ENCODE results near the gene UIMC1. TPM values are rescaled to one million over a fixed set of nuclear protein-coding genes. Genes with fewer than 3 reads are reported as not detected.

The UIMC1 gene
- polyA plus RNA-seq, 1 donor, result 25.4 TPM

- no peak for DNase-seq (ENCODE audit: low read depth)
Observed at GRCh38 chr5:176954050-176954449, 52.5 kb downstream of the UIMC1 start.

GRCh38 chr5:176952531-176953193 lies 53.9 kb downstream of the UIMC1 start:
- DNase-seq (ENCODE audit: low read depth), result no peak

- no peak for DNase-seq (ENCODE audit: low read depth)
Observed at GRCh38 chr5:176948458-176948857, 58.1 kb downstream of the UIMC1 start.

- no peak for DNase-seq (ENCODE audit: low read depth)
Observed at GRCh38 chr5:176947847-176948246, 58.7 kb downstream of the UIMC1 start.

GRCh38 chr5:176944268-176944667 lies 62.3 kb downstream of the UIMC1 start:
- no peak for DNase-seq (ENCODE audit: low read depth)

GRCh38 chr5:176943816-176944215 lies 62.8 kb downstream of the UIMC1 start:
- DNase-seq (ENCODE audit: low read depth), result no peak

- no peak for DNase-seq (ENCODE audit: low read depth)
Observed at GRCh38 chr5:176941951-176942350, 64.6 kb downstream of the UIMC1 start.

GRCh38 chr5:176938472-176938871 lies 68.1 kb downstream of the UIMC1 start:
- DNase-seq (ENCODE audit: low read depth), result no peak

GRCh38 chr5:176935017-176935416 lies 71.6 kb downstream of the UIMC1 start:
- DNase-seq (ENCODE audit: low read depth), result no peak

- DNase-seq (ENCODE audit: low read depth), result no peak
Observed at GRCh38 chr5:176934309-176934930, 72.2 kb downstream of the UIMC1 start.

GRCh38 chr5:176929654-176930053 lies 76.9 kb downstream of the UIMC1 start:
- no peak for DNase-seq (ENCODE audit: low read depth)

GRCh38 chr5:176927562-176927961 lies 79.0 kb downstream of the UIMC1 start:
- DNase-seq (ENCODE audit: low read depth), result no peak

- DNase-seq (ENCODE audit: low read depth), result no peak
Observed at GRCh38 chr5:176922817-176923216, 83.8 kb downstream of the UIMC1 start.

- no peak for DNase-seq (ENCODE audit: low read depth)
Observed at GRCh38 chr5:176921714-176922113, 84.9 kb downstream of the UIMC1 start.

GRCh38 chr5:176918613-176919012 lies 88.0 kb downstream of the UIMC1 start:
- DNase-seq (ENCODE audit: low read depth), result no peak

- DNase-seq (ENCODE audit: low read depth), result no peak
Observed at GRCh38 chr5:176916337-176916736, 90.2 kb downstream of the UIMC1 start.

GRCh38 chr5:176915906-176916305 lies 90.7 kb downstream of the UIMC1 start:
- DNase-seq (ENCODE audit: low read depth), result no peak

GRCh38 chr5:176912115-176912514 lies 94.5 kb downstream of the UIMC1 start:
- DNase-seq (ENCODE audit: low read depth), result no peak

- DNase-seq (ENCODE audit: low read depth), result no peak
Observed at GRCh38 chr5:176908675-176909368, 97.8 kb downstream of the UIMC1 start.

- DNase-seq (ENCODE audit: low read depth), result no peak
Observed at GRCh38 chr5:176906796-176907195, 99.8 kb downstream of the UIMC1 start.

GRCh38 chr5:176906126-176906525 lies 100.5 kb downstream of the UIMC1 start:
- DNase-seq (ENCODE audit: low read depth), result no peak

- DNase-seq (ENCODE audit: low read depth), result no peak
Observed at GRCh38 chr5:176904276-176904675, 102.3 kb downstream of the UIMC1 start.

Data from forelimb muscle (tissue), 1 donor.